Mesenchymal stem cell (in vitro differentiated cells and primary cell): ENCODE data around the gene UTP11.

Source experiments
- DNase-seq: peaks from one replicate; pipeline ENCODE4 v3.0.0-alpha.2; 2013
- H2AFZ ChIP-seq: one replicate; pipeline ENCODE4 v1.6.1; 2013; ENCODE audit warnings: low read depth, mild to moderate bottlenecking, control low read depth, inconsistent platforms, low read length, moderate library complexity
- H2AK5ac ChIP-seq: 2 replicates; pipeline ENCODE4 v1.6.1; 2013; ENCODE audit warnings: low read length, moderate library complexity, mild to moderate bottlenecking, inconsistent platforms; ENCODE audit not compliant: severe bottlenecking
- H2BK120ac ChIP-seq: one replicate; pipeline ENCODE4 v1.6.1; 2013; ENCODE audit warnings: low read depth, mild to moderate bottlenecking, inconsistent platforms, low read length, moderate library complexity
- H2BK12ac ChIP-seq, 2 experiments: one replicate each; pipeline ENCODE4 v1.6.1; 2013; ENCODE audit warnings: inconsistent platforms in 2 of 2, low read length in 2 of 2, mild to moderate bottlenecking in 2 of 2, moderate library complexity in 2 of 2, control low read depth in 1 of 2
- H2BK15ac ChIP-seq: one replicate; pipeline ENCODE4 v1.6.1; 2013; ENCODE audit warnings: mild to moderate bottlenecking, low read depth, inconsistent platforms; ENCODE audit not compliant: poor library complexity, severe bottlenecking
- H2BK5ac ChIP-seq: 2 replicates; pipeline ENCODE4 v1.6.1; 2013; ENCODE audit warnings: low read depth, mild to moderate bottlenecking, low read length, control low read depth, inconsistent platforms; ENCODE audit not compliant: poor library complexity, severe bottlenecking
- H3K14ac ChIP-seq, 2 experiments: one replicate each; pipeline ENCODE4 v1.6.1; 2013; ENCODE audit warnings: inconsistent platforms in 2 of 2, low read length in 2 of 2, control low read depth in 1 of 2, mild to moderate bottlenecking in 1 of 2, moderate library complexity in 1 of 2
- H3K18ac ChIP-seq, 2 experiments: one replicate each; pipeline ENCODE4 v1.6.1; 2013; ENCODE audit warnings: inconsistent platforms in 2 of 2, low read length in 2 of 2, control low read depth in 1 of 2, low read depth in 1 of 2, mild to moderate bottlenecking in 1 of 2
- H3K23ac ChIP-seq, 2 experiments: one replicate each; pipeline ENCODE4 v1.6.1; 2013; ENCODE audit warnings: inconsistent platforms in 2 of 2, low read length in 2 of 2, mild to moderate bottlenecking in 2 of 2, moderate library complexity in 2 of 2, control low read depth in 1 of 2
- H3K27ac ChIP-seq: 2 replicates; pipeline ENCODE4 v1.5.1; 2013; ENCODE audit warnings: mild to moderate bottlenecking, moderate library complexity, low read length, control low read depth, inconsistent platforms; ENCODE audit not compliant: poor library complexity, severe bottlenecking
- H3K27me3 ChIP-seq, 2 experiments: 2 replicates each; pipeline versions ENCODE4 v1.6.1 to v1.7.0; 2013; ENCODE audit warnings: low read length in 2 of 2, mild to moderate bottlenecking in 2 of 2, moderate library complexity in 2 of 2, control low read depth in 1 of 2, inconsistent platforms in 1 of 2; ENCODE audit not compliant: control insufficient read depth in 1 of 2, insufficient read depth in 1 of 2
- H3K36me3 ChIP-seq, 2 experiments: 2 replicates each; pipeline versions ENCODE4 v1.6.1 to v1.7.0; 2013; ENCODE audit warnings: low read length in 2 of 2, control low read depth in 1 of 2, inconsistent platforms in 1 of 2, low read depth in 1 of 2, mild to moderate bottlenecking in 1 of 2; ENCODE audit not compliant: insufficient read depth in 2 of 2, control insufficient read depth in 1 of 2
- H3K4ac ChIP-seq, 2 experiments: one replicate each; pipeline ENCODE4 v1.6.1; 2013; ENCODE audit warnings: inconsistent platforms in 2 of 2, low read length in 2 of 2, mild to moderate bottlenecking in 2 of 2, moderate library complexity in 2 of 2, control low read depth in 1 of 2, low read depth in 1 of 2
- H3K4me1 ChIP-seq: 2 replicates; pipeline ENCODE4 v1.6.1; 2013; ENCODE audit warnings: low read depth, low read length, control low read depth; ENCODE audit not compliant: control insufficient read depth, insufficient read depth
- H3K4me2 ChIP-seq: 2 replicates; pipeline ENCODE4 v1.6.1; 2013; ENCODE audit warnings: low read length, mild to moderate bottlenecking, inconsistent platforms; ENCODE audit not compliant: poor library complexity, severe bottlenecking
- H3K4me3 ChIP-seq, 2 experiments: 2 replicates each; pipeline versions ENCODE4 v1.5.1 to v1.7.0; 2013; ENCODE audit warnings: low read length in 2 of 2, mild to moderate bottlenecking in 2 of 2, control low read depth in 1 of 2, low read depth in 1 of 2; ENCODE audit not compliant: insufficient read depth in 1 of 2
- H3K79me1 ChIP-seq: replicated peaks from 2 replicates; pipeline ENCODE4 v1.6.1; 2013; ENCODE audit warnings: mild to moderate bottlenecking, control low read depth, low read length, inconsistent platforms; ENCODE audit not compliant: poor library complexity, severe bottlenecking
- H3K9ac ChIP-seq: 2 replicates; pipeline ENCODE4 v1.7.0; 2013; ENCODE audit warnings: mild to moderate bottlenecking, low read length, moderate library complexity
- H3K9me3 ChIP-seq: 2 replicates; pipeline ENCODE4 v1.7.0; 2013; ENCODE audit warnings: mild to moderate bottlenecking, low read length; ENCODE audit not compliant: control insufficient read depth
- H4K8ac ChIP-seq: one replicate; pipeline ENCODE4 v1.6.1; 2013; ENCODE audit warnings: inconsistent platforms, mild to moderate bottlenecking, low read length, moderate library complexity
- H4K91ac ChIP-seq: one replicate; pipeline ENCODE4 v1.6.1; 2013; ENCODE audit warnings: mild to moderate bottlenecking, low read length, inconsistent platforms
- WGBS: methylation state at CpG from one replicate; pipeline ENCODE4 v1.1.7; 2013; ENCODE audit warnings: mixed read lengths; 5-methylcytosine and 5-hydroxymethylcytosine counted together

Gene UTP11

GRCh38 chr1:38060498-38060897 is 48.0 kb downstream of the UTP11 start:
- no peak overlapping the region for H3K27ac ChIP-seq
- H2AFZ ChIP-seq: no peak overlapping the region
- H3K14ac ChIP-seq: no peak overlapping the region
- H3K9me3 ChIP-seq: no peaks in the 10 kb centered on the region
- H3K79me1 ChIP-seq: no peaks in the 10 kb centered on the region
- no peak overlapping the region for H3K23ac ChIP-seq
- no peak for DNase-seq
- H3K27me3 ChIP-seq: peaks cover 21 to 33% of the 10 kb centered on the region in 2 experiments
- H2AK5ac ChIP-seq: no peak overlapping the region
- no peak overlapping the region for H3K4me2 ChIP-seq
- H3K4me3 ChIP-seq: no peak overlapping the region
- H4K91ac ChIP-seq: no peak overlapping the region
- no peak overlapping the region for H3K9ac ChIP-seq
- peaks cover 12% of the 10 kb centered on the region for H3K4me1 ChIP-seq
- no peak overlapping the region for H2BK15ac ChIP-seq
- H3K36me3 ChIP-seq: no peaks in the 10 kb centered on the region
- H4K8ac ChIP-seq: no peak overlapping the region
- H3K18ac ChIP-seq: no peak overlapping the region
- no peak overlapping the region for H3K4ac ChIP-seq
- H2BK12ac ChIP-seq: no peak overlapping the region
- H2BK120ac ChIP-seq: no peak overlapping the region
- H2BK5ac ChIP-seq: no peak overlapping the region
- WGBS: no CpG with 5 or more reads among the region's 2 CpGs

- H3K14ac ChIP-seq: no peak overlapping the region
- no peak overlapping the region for H3K23ac ChIP-seq
Observed at GRCh38 chr1:38061290-38061689, 48.8 kb downstream of the UTP11 start.

GRCh38 chr1:38061883-38062328 is 49.4 kb downstream of the UTP11 start:
- Histone ChIP-seq H3K9ac (no peak overlapping the region), H2BK120ac (no peak overlapping the region), H3K9me3 (no peaks in the 10 kb centered on the region), H2AK5ac (no peak overlapping the region), H3K14ac (no peak overlapping the region), H3K79me1 (no peaks in the 10 kb centered on the region), H3K4me2 (no peak overlapping the region), H2BK15ac (peak overlapping the region; percentile 33), H2BK5ac (no peak overlapping the region), H2AFZ (no peak overlapping the region), H4K8ac (no peak overlapping the region), H3K27ac (no peak overlapping the region), H4K91ac (no peak overlapping the region), H3K27me3 (peaks cover 24 to 28% of the 10 kb centered on the region in 2 experiments), H3K36me3 (no peaks in the 10 kb centered on the region), H3K4me3 (no peak overlapping the region), H3K4me1 (peaks cover 12% of the 10 kb centered on the region), H3K23ac (no peak overlapping the region), H3K4ac (no peak overlapping the region), H2BK12ac (no peak overlapping the region), H3K18ac (no peak overlapping the region)
- no peak for DNase-seq
- WGBS: 82% methylated on average over 7 of the region's 7 CpGs

More at GRCh38 chr1:38061290-38061689, 48.8 kb downstream of the UTP11 start:
- no peak overlapping the region for H3K4me3 ChIP-seq
- H3K79me1 ChIP-seq: no peaks in the 10 kb centered on the region
- no peak overlapping the region for H4K8ac ChIP-seq
- H3K9ac ChIP-seq: no peak overlapping the region
- no peaks in the 10 kb centered on the region for H3K9me3 ChIP-seq
- no peak overlapping the region for H3K27ac ChIP-seq
- no peak overlapping the region for H2BK12ac ChIP-seq
- no peak for DNase-seq
- no peak overlapping the region for H2AK5ac ChIP-seq
- no peak overlapping the region for H2BK120ac ChIP-seq
- no peak overlapping the region for H3K18ac ChIP-seq
- no peak overlapping the region for H4K91ac ChIP-seq
- no peak overlapping the region for H2BK5ac ChIP-seq
- no peaks in the 10 kb centered on the region for H3K36me3 ChIP-seq
- H3K27me3 ChIP-seq: peaks cover 23 to 31% of the 10 kb centered on the region in 2 experiments
- WGBS: 88% methylated on average over 1 of the region's 1 CpG
- H3K4me2 ChIP-seq: no peak overlapping the region
- H2BK15ac ChIP-seq: no peak overlapping the region
- peaks cover 12% of the 10 kb centered on the region for H3K4me1 ChIP-seq
- H2AFZ ChIP-seq: no peak overlapping the region
- no peak overlapping the region for H3K4ac ChIP-seq

- no peak overlapping the region for H3K4me3 ChIP-seq
- DNase-seq: no peak
- H3K14ac ChIP-seq: no peak overlapping the region
- H2BK5ac ChIP-seq: no peak overlapping the region
- no peaks in the 10 kb centered on the region for H3K79me1 ChIP-seq
- H3K18ac ChIP-seq: no peak overlapping the region
- H3K4ac ChIP-seq: no peak overlapping the region
- no peak overlapping the region for H3K9ac ChIP-seq
- H2AFZ ChIP-seq: no peak overlapping the region
- H4K91ac ChIP-seq: no peak overlapping the region
- 85% methylated on average over 4 of the region's 6 CpGs for WGBS
- peaks cover 28 to 32% of the 10 kb centered on the region in 2 experiments for H3K27me3 ChIP-seq
- no peak overlapping the region for H3K4me2 ChIP-seq
- no peaks in the 10 kb centered on the region for H3K9me3 ChIP-seq
- no peak overlapping the region for H2BK15ac ChIP-seq
- H2AK5ac ChIP-seq: no peak overlapping the region
- no peak overlapping the region for H3K27ac ChIP-seq
- H3K36me3 ChIP-seq: no peaks in the 10 kb centered on the region
- H4K8ac ChIP-seq: no peak overlapping the region
- no peak overlapping the region for H2BK120ac ChIP-seq
- peaks cover 12% of the 10 kb centered on the region for H3K4me1 ChIP-seq
- H3K23ac ChIP-seq: no peak overlapping the region
- no peak overlapping the region for H2BK12ac ChIP-seq
Observed at GRCh38 chr1:38062361-38063288, 50.1 kb downstream of the UTP11 start.
